WTC11 (cell line): ENCODE measurements around the gene SPRR5. TPM values are rescaled to one million over a fixed set of nuclear protein-coding genes. Genes with fewer than 3 reads are reported as not detected.

ENCODE experiments used
- ATAC-seq: fragments of 200-7000 bp; cut with Tn5 transposase; 2 replicates; pipeline ENCODE4 v1.10.0; 2021; ENCODE audit warnings: mild to moderate bottlenecking, moderate library complexity
- CTCF ChIA-PET: fragments of 300-600 bp; sonication (Branson Sonifier 250); formaldehyde crosslinking; loops from one replicate; lab custom pipeline; 2021; ENCODE audit warnings: antibody characterized with exemption; lab: Charles Lee
- POLR2A ChIA-PET: fragments of 350-600 bp; sonication (Branson Sonifier 250); formaldehyde crosslinking; loops from one replicate; lab custom pipeline; 2021; ENCODE audit warnings: antibody characterized with exemption; lab: Charles Lee
- DNase-seq: peaks from one replicate; pipeline ENCODE4 v3.0.0; 2021; ENCODE audit warnings: low spot score
- H3K27ac Mint-ChIP-seq: 2 replicates; pipeline ENCODE4 v1.8.0; 2021; ENCODE audit warnings: mixed read lengths
- H3K27me3 Mint-ChIP-seq: 2 replicates; pipeline ENCODE4 v1.8.0; 2021; ENCODE audit warnings: low read depth, mild to moderate bottlenecking, moderate library complexity, mixed read lengths
- H3K36me3 Mint-ChIP-seq: 2 replicates; pipeline ENCODE4 v1.8.0; 2021; ENCODE audit warnings: mixed read lengths
- H3K4me1 Mint-ChIP-seq: 2 replicates; pipeline ENCODE4 v1.8.0; 2022; ENCODE audit warnings: mixed read lengths
- H3K4me3 Mint-ChIP-seq: 2 replicates; pipeline ENCODE4 v1.8.0; 2021; ENCODE audit warnings: mild to moderate bottlenecking, moderate library complexity, mixed read lengths
- H3K9me3 Mint-ChIP-seq: 2 replicates; pipeline ENCODE4 v1.8.0; 2021; ENCODE audit warnings: mixed read lengths
- CBFB ChIP-seq: sonication (generic); formaldehyde crosslinking; IDR thresholded peaks from 2 replicates; pipeline ENCODE4 v1.8.1; 2022; ENCODE audit warnings: mild to moderate bottlenecking, low read depth, missing genetic modification reagents
- CREB1 ChIP-seq: sonication (generic); formaldehyde crosslinking; IDR thresholded peaks from 2 replicates; pipeline ENCODE4 v1.8.0; 2023; ENCODE audit warnings: mild to moderate bottlenecking, missing genetic modification reagents
- ELF4 ChIP-seq: sonication (generic); formaldehyde crosslinking; IDR thresholded peaks from 2 replicates; pipeline ENCODE4 v1.8.1; 2022; ENCODE audit warnings: low read depth, mild to moderate bottlenecking, moderate library complexity, missing genetic modification reagents
- ETV6 ChIP-seq: sonication (generic); formaldehyde crosslinking; IDR thresholded peaks from 2 replicates; pipeline ENCODE4 v1.8.1; 2022; ENCODE audit warnings: mild to moderate bottlenecking, missing genetic modification reagents
- HMGA2 ChIP-seq: fragments of 250-450 bp; sonication (Bioruptor Pico); IDR thresholded peaks from 2 replicates; pipeline ENCODE4 v1.4.0; 2021; ENCODE audit warnings: mild to moderate bottlenecking, moderate library complexity
- JUN ChIP-seq: sonication (generic); formaldehyde crosslinking; IDR thresholded peaks from 2 replicates; pipeline ENCODE4 v1.8.0; 2023; ENCODE audit warnings: mild to moderate bottlenecking, missing genetic modification reagents
- MXD4 ChIP-seq: fragments of 250-450 bp; sonication (Bioruptor Pico); IDR thresholded peaks from 2 replicates; pipeline ENCODE4 v1.8.0; 2021; ENCODE audit warnings: mild to moderate bottlenecking, moderate library complexity, borderline replicate concordance
- NR2C2 ChIP-seq: sonication (generic); formaldehyde crosslinking; IDR thresholded peaks from 2 replicates; pipeline ENCODE4 v1.8.0; 2022; ENCODE audit warnings: mild to moderate bottlenecking, missing genetic modification reagents
- TEAD4 ChIP-seq: sonication (generic); formaldehyde crosslinking; IDR thresholded peaks from 2 replicates; pipeline ENCODE4 v1.8.0; 2022; ENCODE audit warnings: mild to moderate bottlenecking, missing genetic modification reagents
- TP53 ChIP-seq: sonication (generic); formaldehyde crosslinking; IDR thresholded peaks from 2 replicates; pipeline ENCODE4 v1.8.1; 2023; ENCODE audit warnings: mild to moderate bottlenecking, missing genetic modification reagents
- ZNF219 ChIP-seq: sonication (generic); formaldehyde crosslinking; IDR thresholded peaks from 2 replicates; pipeline ENCODE4 v1.8.0; 2023; ENCODE audit warnings: missing genetic modification reagents, mild to moderate bottlenecking, borderline replicate concordance
- total RNA-seq: library from RNA; stranded (reverse); gene quantifications from 3 replicates; pipeline ENCODE4 v1.2.3, GENCODE V29; 2021
- TF ChIP-seq, protein P1 (sequence below): sonication (generic); formaldehyde crosslinking; IDR thresholded peaks from 2 replicates; pipeline ENCODE4 v1.8.0; 2023; ENCODE audit warnings: mild to moderate bottlenecking, missing genetic modification reagents
- TF ChIP-seq, protein P2 (sequence below): sonication (generic); formaldehyde crosslinking; IDR thresholded peaks from 2 replicates; pipeline ENCODE4 v1.8.0; 2023; ENCODE audit warnings: missing genetic modification reagents
- TF ChIP-seq, protein P3 (sequence below): sonication (generic); formaldehyde crosslinking; IDR thresholded peaks from 2 replicates; pipeline ENCODE4 v1.8.1; 2022; ENCODE audit warnings: missing genetic modification reagents, borderline replicate concordance
- TF ChIP-seq, protein P4 (sequence below): fragments of 250-450 bp; sonication (Bioruptor Pico); IDR thresholded peaks from 2 replicates; pipeline ENCODE4 v2.1.2; 2022; ENCODE audit warnings: mild to moderate bottlenecking, moderate library complexity
- TF ChIP-seq, protein P5 (sequence below): sonication (generic); formaldehyde crosslinking; IDR thresholded peaks from 2 replicates; pipeline ENCODE4 v1.8.0; 2022; ENCODE audit warnings: mild to moderate bottlenecking, missing genetic modification reagents
- TF ChIP-seq, protein P6 (sequence below): sonication (generic); formaldehyde crosslinking; IDR thresholded peaks from 2 replicates; pipeline ENCODE4 v1.8.1; 2022; ENCODE audit warnings: mild to moderate bottlenecking, moderate library complexity, missing genetic modification reagents
- TF ChIP-seq, protein P7 (sequence below): sonication (generic); formaldehyde crosslinking; IDR thresholded peaks from 2 replicates; pipeline ENCODE4 v1.8.1; 2022; ENCODE audit warnings: low read depth, missing genetic modification reagents, borderline replicate concordance
- TF ChIP-seq, protein P8 (sequence below): sonication (generic); formaldehyde crosslinking; conservative IDR thresholded peaks from 2 replicates; pipeline ENCODE4 v1.8.1; 2022; ENCODE audit warnings: mild to moderate bottlenecking, missing genetic modification reagents
- TF ChIP-seq, protein P9 (sequence below): fragments of 200-600 bp; IDR thresholded peaks from 2 replicates; pipeline ENCODE4 v1.8.0; 2022; ENCODE audit warnings: antibody characterized with exemption

The SPRR5 gene
- total RNA-seq, 1 experiment from 2014 or later = not detected

DNA sequence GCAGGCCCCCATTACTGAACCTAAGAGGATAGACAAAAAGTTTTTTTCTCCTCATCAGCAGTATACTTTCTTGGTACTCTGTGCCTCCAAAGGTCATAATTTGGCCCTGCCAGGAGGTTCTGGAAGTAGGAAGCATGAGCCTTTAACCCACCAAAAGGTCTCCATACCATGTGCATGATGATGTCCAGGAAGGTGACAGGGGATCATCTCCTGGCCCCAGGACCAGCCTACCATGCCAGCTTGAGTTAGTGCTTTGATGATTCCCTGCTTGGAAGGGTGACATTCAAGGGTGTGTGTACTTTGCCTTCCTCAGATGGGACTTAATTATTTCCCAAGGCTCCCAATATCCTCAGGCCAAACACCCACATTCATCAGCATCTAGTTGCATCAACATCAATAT lies 30.6 kb downstream of the SPRR5 start:
- no peak overlapping the region for H3K4me3 Mint-ChIP-seq
- TF ChIP-seq JUN (CRISPR knock-in tag) (no peak), MXD4 (no peak), NR2C2 (CRISPR knock-in tag) (no peak), CBFB (CRISPR knock-in tag) (no peak)
- TF ChIP-seq, protein P1, sequence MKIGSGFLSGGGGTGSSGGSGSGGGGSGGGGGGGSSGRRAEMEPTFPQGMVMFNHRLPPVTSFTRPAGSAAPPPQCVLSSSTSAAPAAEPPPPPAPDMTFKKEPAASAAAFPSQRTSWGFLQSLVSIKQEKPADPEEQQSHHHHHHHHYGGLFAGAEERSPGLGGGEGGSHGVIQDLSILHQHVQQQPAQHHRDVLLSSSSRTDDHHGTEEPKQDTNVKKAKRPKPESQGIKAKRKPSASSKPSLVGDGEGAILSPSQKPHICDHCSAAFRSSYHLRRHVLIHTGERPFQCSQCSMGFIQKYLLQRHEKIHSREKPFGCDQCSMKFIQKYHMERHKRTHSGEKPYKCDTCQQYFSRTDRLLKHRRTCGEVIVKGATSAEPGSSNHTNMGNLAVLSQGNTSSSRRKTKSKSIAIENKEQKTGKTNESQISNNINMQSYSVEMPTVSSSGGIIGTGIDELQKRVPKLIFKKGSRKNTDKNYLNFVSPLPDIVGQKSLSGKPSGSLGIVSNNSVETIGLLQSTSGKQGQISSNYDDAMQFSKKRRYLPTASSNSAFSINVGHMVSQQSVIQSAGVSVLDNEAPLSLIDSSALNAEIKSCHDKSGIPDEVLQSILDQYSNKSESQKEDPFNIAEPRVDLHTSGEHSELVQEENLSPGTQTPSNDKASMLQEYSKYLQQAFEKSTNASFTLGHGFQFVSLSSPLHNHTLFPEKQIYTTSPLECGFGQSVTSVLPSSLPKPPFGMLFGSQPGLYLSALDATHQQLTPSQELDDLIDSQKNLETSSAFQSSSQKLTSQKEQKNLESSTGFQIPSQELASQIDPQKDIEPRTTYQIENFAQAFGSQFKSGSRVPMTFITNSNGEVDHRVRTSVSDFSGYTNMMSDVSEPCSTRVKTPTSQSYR (CRISPR knock-in tag) = no peak
- ChIA-PET POLR2A (no interaction called here), CTCF (no interaction called here)
- H3K4me1 Mint-ChIP-seq = peaks cover 3% of the 10 kb centered on the region; the same call in 1 of the 2 replicates
- no peaks in the 10 kb centered on the region for H3K9me3 Mint-ChIP-seq
- DNase-seq = no peak
- peaks cover 22% of the 10 kb centered on the region for H3K27me3 Mint-ChIP-seq
- no peak overlapping the region for H3K27ac Mint-ChIP-seq
- ATAC-seq = no peak
- H3K36me3 Mint-ChIP-seq = no peaks in the 10 kb centered on the region

DNA sequence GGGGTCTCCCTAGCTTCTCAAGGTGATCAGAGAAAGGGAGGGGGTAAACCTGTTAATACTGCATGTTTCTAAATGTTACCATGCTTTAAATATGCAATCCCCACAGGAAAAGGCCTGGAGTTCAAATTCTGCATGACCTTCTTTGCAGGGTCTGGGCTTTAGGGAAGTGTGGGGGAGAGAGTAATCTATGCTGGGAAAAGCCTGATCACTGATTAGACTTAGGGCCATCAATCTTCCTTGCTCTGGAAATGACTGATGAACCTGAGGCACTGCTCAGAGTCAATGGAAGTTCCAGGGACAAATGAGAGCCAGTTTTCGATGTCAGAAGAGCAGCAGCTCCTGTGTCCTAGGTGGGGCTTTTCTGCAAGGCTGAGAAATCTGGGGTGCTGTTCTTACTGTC lies 33.7 kb downstream of the SPRR5 start:
- TF ChIP-seq, protein P2, sequence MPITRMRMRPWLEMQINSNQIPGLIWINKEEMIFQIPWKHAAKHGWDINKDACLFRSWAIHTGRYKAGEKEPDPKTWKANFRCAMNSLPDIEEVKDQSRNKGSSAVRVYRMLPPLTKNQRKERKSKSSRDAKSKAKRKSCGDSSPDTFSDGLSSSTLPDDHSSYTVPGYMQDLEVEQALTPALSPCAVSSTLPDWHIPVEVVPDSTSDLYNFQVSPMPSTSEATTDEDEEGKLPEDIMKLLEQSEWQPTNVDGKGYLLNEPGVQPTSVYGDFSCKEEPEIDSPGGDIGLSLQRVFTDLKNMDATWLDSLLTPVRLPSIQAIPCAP (CRISPR knock-in tag) = no peak
- TF ChIP-seq ZNF219 (no peak), TP53 (CRISPR knock-in tag) (no peak), TEAD4 (CRISPR knock-in tag) (no peak), HMGA2 (no peak), CREB1 (CRISPR knock-in tag) (no peak), ELF4 (CRISPR knock-in tag) (no peak), ETV6 (CRISPR knock-in tag) (no peak)
- TF ChIP-seq, protein P3, sequence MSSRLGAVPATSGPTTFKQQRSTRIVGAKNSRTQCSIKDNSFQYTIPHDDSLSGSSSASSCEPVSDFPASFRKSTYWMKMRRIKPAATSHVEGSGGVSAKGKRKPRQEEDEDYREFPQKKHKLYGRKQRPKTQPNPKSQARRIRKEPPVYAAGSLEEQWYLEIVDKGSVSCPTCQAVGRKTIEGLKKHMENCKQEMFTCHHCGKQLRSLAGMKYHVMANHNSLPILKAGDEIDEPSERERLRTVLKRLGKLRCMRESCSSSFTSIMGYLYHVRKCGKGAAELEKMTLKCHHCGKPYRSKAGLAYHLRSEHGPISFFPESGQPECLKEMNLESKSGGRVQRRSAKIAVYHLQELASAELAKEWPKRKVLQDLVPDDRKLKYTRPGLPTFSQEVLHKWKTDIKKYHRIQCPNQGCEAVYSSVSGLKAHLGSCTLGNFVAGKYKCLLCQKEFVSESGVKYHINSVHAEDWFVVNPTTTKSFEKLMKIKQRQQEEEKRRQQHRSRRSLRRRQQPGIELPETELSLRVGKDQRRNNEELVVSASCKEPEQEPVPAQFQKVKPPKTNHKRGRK (CRISPR knock-in tag) = no peak
- TF ChIP-seq, protein P4, sequence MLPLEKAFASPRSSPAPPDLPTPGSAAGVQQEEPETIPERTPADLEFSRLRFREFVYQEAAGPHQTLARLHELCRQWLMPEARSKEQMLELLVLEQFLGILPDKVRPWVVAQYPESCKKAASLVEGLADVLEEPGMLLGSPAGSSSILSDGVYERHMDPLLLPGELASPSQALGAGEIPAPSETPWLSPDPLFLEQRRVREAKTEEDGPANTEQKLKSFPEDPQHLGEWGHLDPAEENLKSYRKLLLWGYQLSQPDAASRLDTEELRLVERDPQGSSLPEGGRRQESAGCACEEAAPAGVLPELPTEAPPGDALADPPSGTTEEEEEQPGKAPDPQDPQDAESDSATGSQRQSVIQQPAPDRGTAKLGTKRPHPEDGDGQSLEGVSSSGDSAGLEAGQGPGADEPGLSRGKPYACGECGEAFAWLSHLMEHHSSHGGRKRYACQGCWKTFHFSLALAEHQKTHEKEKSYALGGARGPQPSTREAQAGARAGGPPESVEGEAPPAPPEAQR (CRISPR knock-in tag) = no peak
- TF ChIP-seq, protein P5, sequence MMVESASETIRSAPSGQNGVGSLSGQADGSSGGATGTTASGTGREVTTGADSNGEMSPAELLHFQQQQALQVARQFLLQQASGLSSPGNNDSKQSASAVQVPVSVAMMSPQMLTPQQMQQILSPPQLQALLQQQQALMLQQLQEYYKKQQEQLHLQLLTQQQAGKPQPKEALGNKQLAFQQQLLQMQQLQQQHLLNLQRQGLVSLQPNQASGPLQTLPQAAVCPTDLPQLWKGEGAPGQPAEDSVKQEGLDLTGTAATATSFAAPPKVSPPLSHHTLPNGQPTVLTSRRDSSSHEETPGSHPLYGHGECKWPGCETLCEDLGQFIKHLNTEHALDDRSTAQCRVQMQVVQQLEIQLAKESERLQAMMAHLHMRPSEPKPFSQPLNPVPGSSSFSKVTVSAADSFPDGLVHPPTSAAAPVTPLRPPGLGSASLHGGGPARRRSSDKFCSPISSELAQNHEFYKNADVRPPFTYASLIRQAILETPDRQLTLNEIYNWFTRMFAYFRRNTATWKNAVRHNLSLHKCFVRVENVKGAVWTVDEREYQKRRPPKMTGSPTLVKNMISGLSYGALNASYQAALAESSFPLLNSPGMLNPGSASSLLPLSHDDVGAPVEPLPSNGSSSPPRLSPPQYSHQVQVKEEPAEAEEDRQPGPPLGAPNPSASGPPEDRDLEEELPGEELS (CRISPR knock-in tag) = no peak
- TF ChIP-seq, protein P6, sequence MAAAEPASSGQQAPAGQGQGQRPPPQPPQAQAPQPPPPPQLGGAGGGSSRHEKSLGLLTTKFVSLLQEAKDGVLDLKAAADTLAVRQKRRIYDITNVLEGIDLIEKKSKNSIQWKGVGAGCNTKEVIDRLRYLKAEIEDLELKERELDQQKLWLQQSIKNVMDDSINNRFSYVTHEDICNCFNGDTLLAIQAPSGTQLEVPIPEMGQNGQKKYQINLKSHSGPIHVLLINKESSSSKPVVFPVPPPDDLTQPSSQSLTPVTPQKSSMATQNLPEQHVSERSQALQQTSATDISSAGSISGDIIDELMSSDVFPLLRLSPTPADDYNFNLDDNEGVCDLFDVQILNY (CRISPR knock-in tag) = no peak
- TF ChIP-seq, protein P7, sequence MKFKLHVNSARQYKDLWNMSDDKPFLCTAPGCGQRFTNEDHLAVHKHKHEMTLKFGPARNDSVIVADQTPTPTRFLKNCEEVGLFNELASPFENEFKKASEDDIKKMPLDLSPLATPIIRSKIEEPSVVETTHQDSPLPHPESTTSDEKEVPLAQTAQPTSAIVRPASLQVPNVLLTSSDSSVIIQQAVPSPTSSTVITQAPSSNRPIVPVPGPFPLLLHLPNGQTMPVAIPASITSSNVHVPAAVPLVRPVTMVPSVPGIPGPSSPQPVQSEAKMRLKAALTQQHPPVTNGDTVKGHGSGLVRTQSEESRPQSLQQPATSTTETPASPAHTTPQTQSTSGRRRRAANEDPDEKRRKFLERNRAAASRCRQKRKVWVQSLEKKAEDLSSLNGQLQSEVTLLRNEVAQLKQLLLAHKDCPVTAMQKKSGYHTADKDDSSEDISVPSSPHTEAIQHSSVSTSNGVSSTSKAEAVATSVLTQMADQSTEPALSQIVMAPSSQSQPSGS (CRISPR knock-in tag) = no peak
- TF ChIP-seq, protein P8, sequence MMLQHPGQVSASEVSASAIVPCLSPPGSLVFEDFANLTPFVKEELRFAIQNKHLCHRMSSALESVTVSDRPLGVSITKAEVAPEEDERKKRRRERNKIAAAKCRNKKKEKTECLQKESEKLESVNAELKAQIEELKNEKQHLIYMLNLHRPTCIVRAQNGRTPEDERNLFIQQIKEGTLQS (CRISPR knock-in tag) = no peak
- TF ChIP-seq, protein P9, sequence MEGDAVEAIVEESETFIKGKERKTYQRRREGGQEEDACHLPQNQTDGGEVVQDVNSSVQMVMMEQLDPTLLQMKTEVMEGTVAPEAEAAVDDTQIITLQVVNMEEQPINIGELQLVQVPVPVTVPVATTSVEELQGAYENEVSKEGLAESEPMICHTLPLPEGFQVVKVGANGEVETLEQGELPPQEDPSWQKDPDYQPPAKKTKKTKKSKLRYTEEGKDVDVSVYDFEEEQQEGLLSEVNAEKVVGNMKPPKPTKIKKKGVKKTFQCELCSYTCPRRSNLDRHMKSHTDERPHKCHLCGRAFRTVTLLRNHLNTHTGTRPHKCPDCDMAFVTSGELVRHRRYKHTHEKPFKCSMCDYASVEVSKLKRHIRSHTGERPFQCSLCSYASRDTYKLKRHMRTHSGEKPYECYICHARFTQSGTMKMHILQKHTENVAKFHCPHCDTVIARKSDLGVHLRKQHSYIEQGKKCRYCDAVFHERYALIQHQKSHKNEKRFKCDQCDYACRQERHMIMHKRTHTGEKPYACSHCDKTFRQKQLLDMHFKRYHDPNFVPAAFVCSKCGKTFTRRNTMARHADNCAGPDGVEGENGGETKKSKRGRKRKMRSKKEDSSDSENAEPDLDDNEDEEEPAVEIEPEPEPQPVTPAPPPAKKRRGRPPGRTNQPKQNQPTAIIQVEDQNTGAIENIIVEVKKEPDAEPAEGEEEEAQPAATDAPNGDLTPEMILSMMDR = no peak
- Mint-ChIP-seq H3K9me3 (no peaks in the 10 kb centered on the region), H3K4me3 (no peak overlapping the region), H3K36me3 (no peaks in the 10 kb centered on the region), H3K27ac (no peak overlapping the region), H3K27me3 (peaks cover 21% of the 10 kb centered on the region), H3K4me1 (0 out of 2 replicates have a peak, but pooled peaks cover 7% of the 10 kb centered on the region)
- ChIA-PET CTCF (interaction anchor here (1.5 kb wide), 1 partner anchor 212 kb away, joined by 6 read pairs; no protein-coding TSS in a partner anchor), POLR2A (no interaction called here)
- no peak for DNase-seq
- no peak for ATAC-seq
